Calu3 (cell line): ENCODE results near the gene CXXC1. TPM values are rescaled to one million over a fixed set of nuclear protein-coding genes. Genes with fewer than 3 reads are reported as not detected.
A peak's percentile ranks its signal among the peaks of the same experiment; 100 is the strongest.
"Not testable (repeated sequence)": the region's sequence is repeated elsewhere in the genome, so short reads cannot be mapped to it uniquely, and the experiment has no call there.

Source experiments
- BruUV-seq: library from RNA; stranded (reverse); fragments of 400-500 nt; replicated peaks from 2 replicates; lab custom pipeline; 2021; lab: Mats Ljungman, UMichigan
- CTCF ChIA-PET: fragments of 300-600 bp; sonication (Branson Sonifier 250); formaldehyde crosslinking; loops from one replicate; lab custom pipeline; 2022; ENCODE audit warnings: antibody characterized with exemption; lab: Charles Lee
- DNase-seq: peaks from one replicate; pipeline ENCODE4 v3.0.0; 2022
- H3K27ac Mint-ChIP-seq: one replicate; pipeline ENCODE4 v1.8.0; 2022; ENCODE audit warnings: mixed read lengths; ENCODE audit not compliant: unreplicated experiment
- H3K27me3 Mint-ChIP-seq: one replicate; pipeline ENCODE4 v1.8.0; 2022; ENCODE audit warnings: mixed read lengths; ENCODE audit not compliant: unreplicated experiment
- H3K36me3 Mint-ChIP-seq: one replicate; pipeline ENCODE4 v1.8.0; 2022; ENCODE audit warnings: mild to moderate bottlenecking, moderate library complexity, mixed read lengths; ENCODE audit not compliant: insufficient read depth, unreplicated experiment
- H3K4me1 Mint-ChIP-seq: one replicate; pipeline ENCODE4 v1.8.0; 2022; ENCODE audit warnings: mild to moderate bottlenecking, low read depth, mixed read lengths; ENCODE audit not compliant: unreplicated experiment
- H3K4me3 Mint-ChIP-seq: one replicate; pipeline ENCODE4 v1.8.0; 2022; ENCODE audit warnings: mild to moderate bottlenecking, low read depth, moderate library complexity, mixed read lengths; ENCODE audit not compliant: unreplicated experiment
- H3K9me3 Mint-ChIP-seq: one replicate; pipeline ENCODE4 v1.8.0; 2022; ENCODE audit warnings: low read depth, mixed read lengths; ENCODE audit not compliant: unreplicated experiment
- CTCF ChIP-seq: fragments of 200-600 bp; IDR thresholded peaks from one replicate; pipeline ENCODE4 v1.8.0; 2022; ENCODE audit warnings: antibody characterized with exemption; ENCODE audit not compliant: unreplicated experiment
- intact Hi-C: fragments of 100-400 bp; cut with micrococcal nuclease; formaldehyde crosslinking; loops from one replicate; pipeline ENCODE4 v1.10.0; 2022; ENCODE audit not compliant: unreplicated experiment
- total RNA-seq: library from RNA; stranded (reverse); gene quantifications from 2 replicates; pipeline ENCODE4 v1.2.3, GENCODE V29; 2022

CXXC1 gene
- total RNA-seq, 1 experiment from 2014 or later, result 75.1 TPM

GRCh38 chr18:50313031-50313607 lies 25.6 kb upstream of the CXXC1 start:
- CTCF ChIA-PET, result no interaction called here
- H3K9me3 Mint-ChIP-seq, result no peaks in the 10 kb centered on the region
- DNase-seq, result no peak
- no TSS peak for BruUV-seq
- H3K4me1 Mint-ChIP-seq, result peaks cover 22% of the 10 kb centered on the region
- H3K4me3 Mint-ChIP-seq, result no peak overlapping the region
- intact Hi-C loops, result no loop called here
- H3K36me3 Mint-ChIP-seq, result peaks cover 1% of the 10 kb centered on the region
- no peak overlapping the region for H3K27ac Mint-ChIP-seq
- TF ChIP-seq CTCF, result no peak
- no peaks in the 10 kb centered on the region for H3K27me3 Mint-ChIP-seq

GRCh38 chr18:50312296-50313030 lies 25.0 kb upstream of the CXXC1 start:
- no peak for TF ChIP-seq CTCF
- CTCF ChIA-PET, result no interaction called here
- no peak overlapping the region for H3K4me3 Mint-ChIP-seq
- H3K27ac Mint-ChIP-seq, result no peak overlapping the region
- peaks cover 8% of the 10 kb centered on the region for H3K36me3 Mint-ChIP-seq
- H3K4me1 Mint-ChIP-seq, result peaks cover 26% of the 10 kb centered on the region
- H3K9me3 Mint-ChIP-seq, result no peaks in the 10 kb centered on the region
- no TSS peak for BruUV-seq
- intact Hi-C loops, result no loop called here
- H3K27me3 Mint-ChIP-seq, result no peaks in the 10 kb centered on the region
- DNase-seq, result no peak

GRCh38 chr18:50311650-50312049 lies 24.2 kb upstream of the CXXC1 start:
- no TSS peak for BruUV-seq
- no peak for TF ChIP-seq CTCF
- intact Hi-C loops, result no loop called here
- no peak overlapping the region for H3K4me3 Mint-ChIP-seq
- H3K9me3 Mint-ChIP-seq, result no peaks in the 10 kb centered on the region
- H3K27ac Mint-ChIP-seq, result no peak overlapping the region
- CTCF ChIA-PET, result interaction anchor here (0.5 to 0.8 kb wide), 2 partner anchors 39 to 45 kb away, joined by 3 to 4 read pairs; no protein-coding TSS in a partner anchor
- DNase-seq, result peak; percentile 28
- H3K36me3 Mint-ChIP-seq, result peaks cover 16% of the 10 kb centered on the region
- H3K4me1 Mint-ChIP-seq, result peaks cover 34% of the 10 kb centered on the region
- H3K27me3 Mint-ChIP-seq, result no peaks in the 10 kb centered on the region

DNA sequence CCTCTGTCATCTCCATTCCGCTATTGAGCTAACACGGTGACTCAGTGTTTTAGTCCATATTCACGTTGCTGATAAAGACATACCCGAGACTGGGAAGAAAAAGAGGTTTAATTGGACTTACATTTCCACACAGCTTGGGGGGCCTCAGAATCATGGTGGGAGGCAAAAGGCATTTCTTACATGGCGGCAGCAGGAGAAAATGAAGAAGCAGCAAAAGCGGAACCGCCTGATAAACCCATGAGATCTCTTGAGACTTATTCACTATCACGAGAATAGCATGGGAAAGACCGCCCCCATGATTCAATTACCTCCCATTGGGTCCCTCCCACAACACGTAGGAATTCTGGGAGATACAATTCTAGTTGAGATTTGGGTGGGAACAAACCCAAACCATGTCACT lies 22.6 kb upstream of the CXXC1 start:
- CTCF ChIA-PET, result no interaction called here
- H3K9me3 Mint-ChIP-seq, result no peaks in the 10 kb centered on the region
- BruUV-seq, result no TSS peak
- no peak overlapping the region for H3K27ac Mint-ChIP-seq
- no peaks in the 10 kb centered on the region for H3K27me3 Mint-ChIP-seq
- no peak for DNase-seq
- peaks cover 35% of the 10 kb centered on the region for H3K4me1 Mint-ChIP-seq
- H3K4me3 Mint-ChIP-seq, result no peak overlapping the region
- H3K36me3 Mint-ChIP-seq, result peaks cover 16% of the 10 kb centered on the region
- intact Hi-C loops, result no loop called here
- TF ChIP-seq CTCF, result no peak

GRCh38 chr18:50308851-50309250 lies 21.4 kb upstream of the CXXC1 start:
- intact Hi-C loops, result loop anchor here (1.0 kb wide), 1 partner anchor 22 kb away; the partner anchor contains the start of gene CXXC1
- Mint-ChIP-seq H3K36me3 (peaks cover 16% of the 10 kb centered on the region), H3K4me3 (peak overlapping the region; percentile 81), H3K27ac (peak overlapping the region; percentile 15), H3K4me1 (peaks cover 35% of the 10 kb centered on the region)
- CTCF ChIA-PET, result interaction anchor here (1.2 to 2.6 kb wide), 2 partner anchors 48 to 343 kb away, joined by 3 to 10 read pairs; no protein-coding TSS in a partner anchor
- not testable (repeated sequence) for BruUV-seq, H3K27me3 Mint-ChIP-seq, H3K9me3 Mint-ChIP-seq
- peak; percentile 14 for DNase-seq
